GM06990 (cell line): ENCODE measurements around the gene RTL10.

Source experiments
- DNase-seq: peaks from one replicate; pipeline ENCODE4 v3.0.0-alpha.2; 2011; ENCODE audit not compliant: insufficient read length; ENCODE audit errors: extremely low read depth
- H3K27me3 ChIP-seq: replicated peaks from 2 replicates; pipeline ENCODE4 v1.6.0; 2011; ENCODE audit warnings: low read length; ENCODE audit not compliant: control insufficient read depth, insufficient read depth
- H3K36me3 ChIP-seq: 2 replicates; pipeline ENCODE4 v1.5.1; 2011; ENCODE audit warnings: low read length; ENCODE audit not compliant: control insufficient read depth, insufficient read depth
- H3K4me3 ChIP-seq: replicated peaks from 2 replicates; pipeline ENCODE4 v1.5.1; 2011; ENCODE audit warnings: low read depth, mild to moderate bottlenecking, control low read depth, low read length
- CTCF ChIP-seq: IDR thresholded peaks from 2 replicates; pipeline ENCODE4 v1.5.1; 2011; ENCODE audit warnings: low read length, control low read depth, mild to moderate bottlenecking, inconsistent platforms; ENCODE audit not compliant: insufficient read depth, poor library complexity, severe bottlenecking

RTL10 gene

GRCh38 chr22:19891317-19892256 lies 36.9 kb upstream of the RTL10 start:
- H3K27me3 ChIP-seq, result no peaks in the 10 kb centered on the region
- H3K4me3 ChIP-seq, result peak overlapping the region; percentile 20
- H3K36me3 ChIP-seq, result no peaks in the 10 kb centered on the region; the same call in none of the 2 replicates
- TF ChIP-seq CTCF, result no peak
- DNase-seq, result peak; percentile 73

DNA sequence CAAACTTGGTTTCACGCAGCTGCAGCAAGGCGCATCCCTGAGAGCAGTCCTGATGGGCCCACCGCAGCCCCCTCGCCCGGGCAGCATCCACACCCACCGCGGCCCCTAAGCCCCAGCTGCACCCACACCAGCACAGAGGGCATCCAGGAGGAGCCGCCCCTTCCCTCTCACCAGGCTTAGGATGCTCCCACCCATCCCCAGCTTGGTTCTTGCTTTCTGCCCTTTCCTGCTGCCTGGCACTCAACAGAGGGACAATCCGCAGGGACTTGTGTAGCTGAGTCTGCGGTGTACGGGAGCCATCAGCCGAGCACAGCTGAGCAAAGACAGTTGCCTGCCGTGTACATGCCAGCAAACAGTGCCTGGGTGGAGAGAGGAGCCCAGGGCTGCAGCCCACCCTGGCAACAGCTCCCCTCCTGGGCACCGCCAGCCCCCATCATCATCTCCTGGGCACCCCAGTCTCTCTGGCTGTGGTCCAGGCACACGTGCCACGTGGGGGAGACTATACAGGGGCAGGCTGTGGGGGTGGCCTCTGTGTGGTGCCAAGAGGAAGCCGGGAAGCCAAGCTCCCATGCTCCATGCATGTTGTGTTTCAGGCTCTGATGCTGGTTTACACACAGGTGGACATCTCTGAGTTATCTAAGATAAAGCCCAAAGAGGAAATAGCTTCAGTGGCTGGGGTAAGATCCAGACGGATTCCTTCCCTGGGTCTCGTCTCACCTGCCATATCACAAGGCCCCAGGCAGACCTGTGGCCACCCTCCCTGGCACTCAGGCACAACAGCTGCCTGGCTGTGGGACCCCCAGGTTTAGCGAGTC lies 36.0 kb upstream of the RTL10 start:
- H3K4me3 ChIP-seq, result no peak overlapping the region
- TF ChIP-seq CTCF, result no peak
- DNase-seq, result no peak
- H3K27me3 ChIP-seq, result no peaks in the 10 kb centered on the region
- no peaks in the 10 kb centered on the region; the same call in none of the 2 replicates for H3K36me3 ChIP-seq

DNA sequence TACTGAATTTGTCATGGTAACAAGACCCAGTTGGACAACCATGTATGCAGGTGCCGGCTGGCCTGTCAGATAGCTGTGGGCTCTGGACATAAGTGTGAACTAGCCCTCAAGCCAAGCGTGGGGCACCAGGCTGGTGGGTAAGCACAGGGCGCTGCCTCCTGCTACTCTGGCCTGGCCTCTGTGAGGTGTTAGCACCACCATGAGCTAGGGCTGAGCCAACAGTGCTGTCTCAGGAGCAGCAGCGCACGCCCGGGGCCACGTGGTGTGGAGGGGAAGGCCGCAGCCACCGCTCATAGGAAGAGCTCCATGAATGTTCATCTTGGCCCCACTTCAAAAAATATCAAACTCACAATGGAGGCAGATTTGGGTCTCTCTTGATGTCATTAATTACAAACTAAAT lies 35.3 kb upstream of the RTL10 start:
- Histone ChIP-seq H3K4me3 (no peak overlapping the region), H3K36me3 (no peaks in the 10 kb centered on the region; the same call in none of the 2 replicates), H3K27me3 (no peaks in the 10 kb centered on the region)
- TF ChIP-seq CTCF, result no peak
- DNase-seq, result no peak

GRCh38 chr22:19888131-19888746 lies 33.6 kb upstream of the RTL10 start:
- TF ChIP-seq CTCF, result no peak

GRCh38 chr22:19887256-19887985 lies 32.7 kb upstream of the RTL10 start:
- TF ChIP-seq CTCF, result no peak
- Histone ChIP-seq H3K27me3 (no peaks in the 10 kb centered on the region), H3K36me3 (no peaks in the 10 kb centered on the region; the same call in 1 of the 2 replicates), H3K4me3 (no peak overlapping the region)
- DNase-seq, result no peak

More at GRCh38 chr22:19888131-19888746, 33.6 kb upstream of the RTL10 start:
- DNase-seq, result no peak
- H3K36me3 ChIP-seq, result no peaks in the 10 kb centered on the region; the same call in 1 of the 2 replicates
- no peak overlapping the region for H3K4me3 ChIP-seq
- no peaks in the 10 kb centered on the region for H3K27me3 ChIP-seq
